Measurements from ENCODE around the gene IFI27L2.

The IFI27L2 gene

DNA sequence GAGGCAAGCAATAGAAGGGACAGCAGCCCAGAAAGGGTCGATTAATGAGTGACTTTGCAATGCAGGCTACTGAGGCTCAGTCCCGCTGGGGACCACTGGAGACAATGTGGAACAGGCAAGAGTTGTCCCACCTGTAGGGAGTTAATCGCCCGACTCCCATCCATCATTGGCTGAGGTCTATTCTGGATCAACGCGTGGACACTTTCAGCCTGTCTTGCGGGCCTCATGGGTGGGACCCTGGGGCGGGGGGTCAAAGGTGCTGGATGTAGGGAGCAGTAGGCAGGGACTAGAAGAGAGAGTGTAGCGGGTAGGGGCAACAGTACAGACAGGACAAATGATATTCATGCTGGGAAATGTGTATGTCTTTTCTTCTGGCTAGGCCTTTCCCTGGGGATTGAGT lies 6.1 kb downstream of the IFI27L2 start:
- DNase-seq (ENCODE audit: low spot score) = no peak

GRCh38 chr14:94122438-94122837 lies 7.0 kb downstream of the IFI27L2 start:
- DNase-seq (ENCODE audit: low spot score) = no peak

GRCh38 chr14:94121485-94121884 lies 7.9 kb downstream of the IFI27L2 start:
- DNase-seq (ENCODE audit: low spot score) = no peak

DNA sequence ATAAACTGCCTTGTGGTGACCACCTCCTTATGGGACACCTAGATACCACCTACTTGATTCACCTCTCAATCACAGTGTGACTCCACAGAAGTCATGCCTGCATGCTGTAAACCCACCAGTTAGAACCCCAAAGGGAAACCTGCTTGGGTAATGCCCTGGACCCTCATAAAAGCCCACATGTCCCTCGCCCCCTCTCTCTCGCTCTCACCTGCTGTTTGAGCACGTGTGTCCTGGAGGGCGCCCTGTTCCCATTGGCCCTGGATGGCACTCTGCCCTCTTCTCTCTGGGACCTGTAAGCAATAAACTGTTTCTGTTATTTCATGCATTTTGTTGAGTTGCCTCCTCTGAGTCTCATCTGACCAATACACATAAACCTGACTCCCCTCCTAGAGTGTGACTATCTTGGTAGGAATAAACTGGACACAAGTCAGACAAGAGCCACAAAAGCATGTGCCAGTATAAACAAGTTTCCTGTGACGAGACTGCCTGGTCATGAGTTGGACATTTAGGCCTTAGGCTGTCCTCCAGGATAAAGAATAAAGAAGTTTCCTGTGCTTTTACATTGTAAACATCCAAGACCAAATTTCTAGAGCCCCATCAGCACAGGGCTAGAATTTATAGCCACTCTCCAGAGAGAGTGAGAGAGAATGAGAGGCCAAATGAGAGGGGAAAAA lies 8.6 kb downstream of the IFI27L2 start:
- no peak for DNase-seq (ENCODE audit: low spot score)

GRCh38 chr14:94119071-94119470 lies 10.3 kb downstream of the IFI27L2 start:
- DNase-seq (ENCODE audit: low spot score) = no peak

DNA sequence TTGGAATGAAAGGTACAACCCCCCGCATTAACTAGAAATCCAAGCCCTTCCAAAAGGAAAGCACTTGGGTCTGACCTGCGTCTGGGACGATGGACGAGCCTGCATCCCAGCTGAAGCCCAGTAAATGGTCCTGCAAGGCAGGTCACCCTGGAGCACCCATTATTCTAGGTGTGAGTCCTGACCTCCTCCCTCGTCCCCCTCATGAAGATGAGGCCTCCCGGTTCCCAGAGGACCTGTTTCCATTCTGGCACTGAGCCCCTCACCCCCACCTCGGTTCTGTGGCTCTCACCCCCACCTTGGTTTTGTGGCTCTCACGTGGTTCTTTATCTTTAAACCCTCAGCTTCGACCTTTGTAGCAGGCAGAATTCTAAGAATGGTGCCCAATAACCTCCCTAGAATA lies 11.5 kb downstream of the IFI27L2 start:
- no peak for DNase-seq (ENCODE audit: low spot score)

DNA sequence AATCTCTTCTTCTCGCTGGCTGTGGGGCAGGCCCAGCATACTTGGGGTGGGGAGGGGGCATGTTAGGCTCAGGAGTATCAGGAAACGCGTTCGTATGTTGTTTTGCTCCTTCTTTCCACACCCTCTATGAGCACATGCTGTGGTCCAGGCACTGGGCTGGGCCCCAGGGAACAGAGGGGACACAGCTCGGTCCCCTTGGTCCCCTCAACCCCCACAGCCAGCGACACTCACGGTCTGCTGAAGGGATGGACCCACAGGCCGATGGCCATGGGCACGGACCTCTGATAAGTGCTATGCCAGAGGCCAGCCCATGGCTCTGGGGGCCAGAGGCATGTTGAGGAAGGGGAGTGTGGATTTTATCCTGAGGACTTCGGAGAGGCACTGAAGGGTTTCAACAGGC lies 12.7 kb downstream of the IFI27L2 start:
- DNase-seq (ENCODE audit: low spot score) = no peak

DNA sequence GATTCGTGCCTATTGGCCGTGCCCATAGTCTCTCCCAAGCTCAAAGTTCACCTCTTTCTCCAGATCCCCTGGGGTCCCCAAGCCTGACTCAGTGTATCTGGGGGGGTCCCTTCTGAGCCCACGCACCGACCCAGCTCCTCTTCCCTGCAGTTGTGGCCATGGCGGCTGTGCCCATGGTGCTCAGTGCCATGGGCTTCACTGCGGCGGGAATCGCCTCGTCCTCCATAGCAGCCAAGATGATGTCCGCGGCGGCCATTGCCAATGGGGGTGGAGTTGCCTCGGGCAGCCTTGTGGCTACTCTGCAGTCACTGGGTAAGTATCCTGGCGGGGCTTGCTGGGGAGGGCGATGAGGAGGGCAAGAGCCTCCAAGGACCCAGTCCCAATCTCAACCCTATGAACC lies 13.8 kb downstream of the IFI27L2 start:
- DNase-seq (ENCODE audit: low spot score) = no peak

GRCh38 chr14:94115058-94115591 lies 14.3 kb downstream of the IFI27L2 start:
- DNase-seq (ENCODE audit: low spot score) = no peak

GRCh38 chr14:94114589-94115057 lies 14.8 kb downstream of the IFI27L2 start:
- no peak for DNase-seq (ENCODE audit: low spot score)

GRCh38 chr14:94113908-94114588 lies 15.4 kb downstream of the IFI27L2 start:
- no peak for DNase-seq (ENCODE audit: low spot score)

GRCh38 chr14:94113490-94113889 lies 15.9 kb downstream of the IFI27L2 start:
- DNase-seq (ENCODE audit: low spot score) = no peak

DNA sequence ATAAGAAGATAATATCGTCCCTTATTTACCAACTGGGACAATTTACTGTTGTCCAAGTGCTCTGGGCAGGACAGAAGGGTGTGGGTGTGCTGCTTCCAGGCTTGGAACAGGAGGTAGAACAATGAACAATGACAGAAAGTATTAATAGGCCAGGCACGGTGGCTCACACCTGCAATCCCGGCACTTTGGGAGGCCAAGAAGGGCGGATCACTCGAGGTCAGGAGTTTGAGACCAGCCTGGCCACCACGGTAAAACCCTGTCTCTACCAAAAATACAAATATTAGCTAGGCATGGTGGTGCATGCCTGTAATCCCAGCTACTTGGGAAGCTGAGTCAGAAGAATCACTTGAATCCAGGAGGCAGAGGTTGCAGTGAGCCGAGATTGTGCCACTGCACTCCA lies 16.3 kb downstream of the IFI27L2 start:
- no peak for DNase-seq (ENCODE audit: low spot score)

DNA sequence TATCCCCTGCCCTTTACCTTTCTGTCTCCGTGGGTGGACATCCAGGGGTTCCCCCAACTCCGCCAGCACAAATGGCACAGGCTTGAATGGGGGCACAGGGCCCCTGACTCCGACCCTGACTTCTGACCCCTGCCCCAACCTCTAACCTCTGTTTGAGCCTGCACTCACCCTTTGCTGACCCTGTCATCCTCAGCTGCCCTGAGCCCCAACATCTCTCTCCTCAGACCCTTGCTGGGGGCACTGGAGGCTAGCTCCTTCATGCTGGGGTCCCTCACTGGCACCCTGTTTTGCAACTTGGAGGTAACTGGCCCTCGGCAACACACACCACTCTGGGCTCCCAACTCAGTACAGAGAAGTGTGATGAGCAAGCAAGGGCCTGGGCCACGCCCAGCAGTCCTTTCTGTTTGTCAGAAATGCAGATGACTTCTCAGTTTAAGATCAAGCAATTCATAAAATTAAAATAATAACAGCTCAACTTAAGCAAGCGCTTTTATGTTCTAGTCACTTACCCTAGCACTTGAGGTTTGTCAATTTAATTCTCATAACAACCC lies 16.8 kb downstream of the IFI27L2 start:
- DNase-seq (ENCODE audit: low spot score) = no peak

DNA sequence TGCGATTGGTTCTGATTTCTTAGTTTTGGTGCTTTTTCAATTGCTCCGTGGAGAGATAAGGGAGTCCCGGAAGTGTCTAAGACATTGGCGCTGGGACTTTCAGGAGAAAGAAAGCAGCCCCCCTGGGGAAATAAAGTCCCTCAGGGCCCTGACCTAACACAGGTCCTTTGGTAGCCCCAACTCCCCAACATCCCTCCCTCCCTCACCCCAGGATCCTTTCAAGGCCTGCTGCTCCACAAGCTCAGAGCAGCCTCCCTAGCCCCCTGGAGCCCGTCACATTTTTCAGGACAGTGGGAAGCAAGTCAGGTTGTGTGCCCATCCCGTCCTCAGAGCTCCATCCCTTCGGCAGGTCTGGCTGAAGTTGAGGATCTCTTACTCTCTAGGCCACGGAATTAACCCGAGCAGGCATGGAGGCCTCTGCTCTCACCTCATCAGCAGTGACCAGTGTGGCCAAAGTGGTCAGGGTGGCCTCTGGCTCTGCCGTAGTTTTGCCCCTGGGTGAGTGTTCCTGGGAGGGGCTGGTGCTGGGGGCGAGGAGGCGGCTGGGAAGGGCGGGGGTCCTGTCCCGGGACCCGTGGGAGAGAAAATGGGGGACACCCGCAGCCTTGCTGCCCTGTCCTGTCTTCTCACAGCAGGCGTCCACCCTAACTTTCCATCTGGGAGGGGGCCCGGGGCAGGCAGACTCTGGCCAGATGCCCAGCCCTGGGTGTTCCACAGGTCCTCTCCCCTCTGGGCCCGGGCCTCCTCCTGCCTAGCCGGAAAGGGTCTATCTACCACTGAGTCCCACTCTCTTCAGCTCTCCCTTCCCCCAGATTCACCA lies 17.9 kb downstream of the IFI27L2 start:
- no peak for DNase-seq (ENCODE audit: low spot score)

- no peak for DNase-seq (ENCODE audit: low spot score)
Observed at GRCh38 chr14:94110552-94111181, 18.7 kb downstream of the IFI27L2 start, which contains the start of gene IFI27. Gene IFI27, plus strand, starts transcription at chr14:94110736.

DNA sequence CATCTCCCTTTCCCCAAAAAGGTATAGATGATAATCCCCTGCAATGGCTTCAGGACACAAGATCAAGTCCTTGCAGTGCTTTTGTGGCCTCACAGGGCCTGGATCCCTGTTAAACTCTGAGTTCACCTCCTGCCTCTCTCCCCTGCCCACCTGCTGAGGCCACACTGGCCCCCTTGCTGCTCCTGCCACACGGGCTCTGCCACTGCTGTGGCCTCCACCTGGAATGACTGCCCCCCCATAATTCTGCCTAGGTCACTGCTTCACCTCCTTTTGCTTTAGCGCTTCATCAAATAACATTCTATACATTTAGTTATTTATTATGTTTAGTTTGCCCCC lies 19.5 kb downstream of the IFI27L2 start:
- no peak for DNase-seq (ENCODE audit: low spot score)

GRCh38 chr14:94104731-94105130 lies 24.7 kb downstream of the IFI27L2 start:
- no peak for DNase-seq (ENCODE audit: low spot score)

GRCh38 chr14:94103554-94104150 lies 25.8 kb downstream of the IFI27L2 start:
- no peak for DNase-seq (ENCODE audit: low spot score)

DNA sequence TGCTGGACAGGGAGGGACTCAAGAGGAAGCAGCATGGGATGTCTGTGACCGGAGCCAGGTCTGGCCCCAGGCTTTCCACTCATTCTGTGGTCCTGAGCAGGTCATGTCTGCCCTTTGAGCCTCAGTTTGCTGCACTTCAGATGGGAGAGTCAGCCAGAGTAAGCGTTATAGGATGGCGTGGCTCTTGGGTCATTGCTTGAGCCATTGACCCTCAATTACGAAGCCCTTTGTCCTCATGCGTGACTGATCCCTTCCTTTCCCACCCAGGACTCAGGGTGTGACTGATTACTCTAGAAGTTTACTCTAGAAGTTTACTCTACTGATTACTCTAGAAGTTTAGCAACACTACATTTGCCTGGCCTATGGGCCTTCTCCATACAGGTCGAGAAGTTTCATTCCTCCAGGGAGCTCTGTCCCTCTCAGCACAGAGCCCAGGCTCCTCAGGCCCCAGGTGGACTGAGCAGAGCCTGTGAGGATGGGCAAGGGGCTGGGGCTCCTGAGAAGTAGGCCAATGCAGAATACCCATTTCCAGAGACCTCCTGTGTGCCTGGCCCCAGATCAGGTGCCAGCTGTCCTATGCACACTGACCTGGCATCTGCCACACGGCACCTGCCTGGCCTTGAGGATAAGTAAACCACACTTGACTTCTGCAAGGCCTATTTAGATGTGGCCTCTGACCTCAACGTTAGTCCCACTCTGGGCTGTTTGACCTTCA lies 26.5 kb downstream of the IFI27L2 start:
- no peak for DNase-seq (ENCODE audit: low spot score)

- DNase-seq (ENCODE audit: low spot score) = no peak
Observed at GRCh38 chr14:94101748-94102147, 27.7 kb downstream of the IFI27L2 start.
